Stimulated activated CD4-positive, alpha-beta T cell treated with anti-CD3 and anti-CD28 coated beads, Interleukin-12 subunit alpha, Interleukin-12 subunit beta, amount 100 ng/mL, for 4 hours (primary cell): ENCODE data around the gene PTPRM.

Experiments
- DNase-seq: peaks from one replicate; pipeline ENCODE4 v3.0.0-alpha.2; 2020

PTPRM gene

GRCh38 chr18:7566567-7567473 lies at the start of gene PTPRM:
Gene PTPRM, plus strand, starts transcription at chr18:7567316. Its CDS starts 503 bp downstream, at chr18:7567819.
- DNase-seq: peak; percentile 48

DNA sequence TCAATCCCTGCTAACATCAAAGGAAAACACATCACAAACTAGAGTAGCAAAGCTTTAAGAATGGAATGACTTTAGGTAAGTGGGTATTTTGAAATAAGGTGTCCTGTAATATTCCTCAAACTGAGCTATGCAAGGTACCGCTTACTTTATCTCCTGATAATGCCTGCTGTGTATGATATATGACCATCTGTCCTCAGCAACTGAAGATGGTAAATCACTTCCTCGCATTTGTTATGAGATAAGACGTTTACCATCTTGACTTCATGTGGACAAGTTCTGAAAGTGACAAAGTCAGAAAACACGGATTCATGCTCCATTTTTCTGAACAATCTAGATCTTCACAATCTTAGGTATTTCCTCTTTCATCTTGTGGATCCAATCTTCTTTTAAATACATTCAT lies 49.3 kb upstream of the PTPRM start:
- no peak for DNase-seq

GRCh38 chr18:7520200-7520785 lies 46.8 kb upstream of the PTPRM start:
- no peak for DNase-seq

DNA sequence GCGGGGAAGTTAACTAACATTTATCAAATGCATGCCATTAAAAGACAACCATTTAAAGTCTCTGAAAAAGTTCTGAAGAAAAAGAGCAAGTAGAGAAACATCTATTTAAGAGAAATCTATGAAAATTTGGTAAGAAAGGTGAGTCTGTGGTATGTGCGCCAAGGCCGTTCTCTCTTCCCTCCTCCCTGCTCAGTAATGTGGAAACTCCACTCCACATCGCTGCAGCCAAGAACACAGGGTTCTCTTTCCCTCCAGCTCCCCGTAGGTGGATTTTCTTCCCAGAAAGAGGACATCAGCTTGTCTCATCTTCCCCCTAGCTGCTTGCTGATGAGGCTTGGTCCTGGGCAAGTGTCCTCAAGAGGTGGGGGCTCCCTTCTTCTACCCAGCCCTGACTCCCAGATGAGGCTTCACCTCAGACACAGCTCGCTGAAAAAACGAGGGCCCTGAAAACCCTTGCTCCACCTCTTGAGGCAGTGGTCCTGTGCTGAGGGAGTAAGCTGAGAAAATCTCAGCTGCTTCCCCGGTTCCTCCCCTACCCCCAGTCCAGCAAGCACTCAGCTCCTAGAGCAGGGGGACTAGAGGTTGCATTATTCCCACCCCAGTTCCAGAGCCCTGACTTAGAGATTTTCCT lies 45.8 kb upstream of the PTPRM start:
- no peak for DNase-seq

DNA sequence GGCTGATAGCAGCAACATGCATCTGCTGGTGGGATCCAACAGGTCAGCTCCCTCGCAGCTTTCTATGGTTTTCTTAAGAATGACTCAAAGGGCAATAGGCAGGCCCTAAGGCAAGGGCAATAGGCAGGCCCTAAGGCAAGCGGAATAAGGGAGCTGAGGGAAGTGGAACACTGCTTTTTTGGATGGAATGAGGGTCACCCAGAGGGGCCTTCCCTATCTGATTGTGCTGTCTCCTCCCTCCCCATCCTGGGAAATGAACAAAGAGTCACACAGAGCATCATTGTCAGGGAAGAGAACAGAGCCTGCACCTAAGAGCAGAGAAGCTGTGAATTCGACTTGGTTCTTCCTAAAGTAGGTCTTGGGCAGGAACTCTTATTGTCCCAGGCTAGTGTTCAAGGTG lies 43.3 kb upstream of the PTPRM start:
- DNase-seq: no peak

DNA sequence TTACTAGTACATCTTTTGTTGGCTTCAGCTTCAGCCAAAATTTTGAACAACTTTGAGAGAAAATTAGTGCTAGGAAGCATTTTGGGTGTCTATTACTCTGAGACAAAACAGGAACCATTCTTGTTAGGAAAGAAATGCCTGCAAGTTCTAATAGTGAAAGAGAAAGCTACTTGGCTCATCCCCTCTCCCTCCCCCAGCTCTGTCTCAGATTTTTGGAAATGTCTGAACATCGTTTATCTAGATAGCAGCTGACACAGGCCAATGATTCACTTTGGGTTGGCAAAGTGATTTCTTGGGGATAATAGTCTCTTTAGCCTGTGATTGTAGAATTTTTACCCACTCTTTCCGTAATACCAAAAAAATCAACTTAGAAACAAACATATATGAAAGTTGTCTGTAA lies 42.3 kb upstream of the PTPRM start:
- no peak for DNase-seq

GRCh38 chr18:7532942-7533341 lies 34.2 kb upstream of the PTPRM start:
- DNase-seq: no peak

DNA sequence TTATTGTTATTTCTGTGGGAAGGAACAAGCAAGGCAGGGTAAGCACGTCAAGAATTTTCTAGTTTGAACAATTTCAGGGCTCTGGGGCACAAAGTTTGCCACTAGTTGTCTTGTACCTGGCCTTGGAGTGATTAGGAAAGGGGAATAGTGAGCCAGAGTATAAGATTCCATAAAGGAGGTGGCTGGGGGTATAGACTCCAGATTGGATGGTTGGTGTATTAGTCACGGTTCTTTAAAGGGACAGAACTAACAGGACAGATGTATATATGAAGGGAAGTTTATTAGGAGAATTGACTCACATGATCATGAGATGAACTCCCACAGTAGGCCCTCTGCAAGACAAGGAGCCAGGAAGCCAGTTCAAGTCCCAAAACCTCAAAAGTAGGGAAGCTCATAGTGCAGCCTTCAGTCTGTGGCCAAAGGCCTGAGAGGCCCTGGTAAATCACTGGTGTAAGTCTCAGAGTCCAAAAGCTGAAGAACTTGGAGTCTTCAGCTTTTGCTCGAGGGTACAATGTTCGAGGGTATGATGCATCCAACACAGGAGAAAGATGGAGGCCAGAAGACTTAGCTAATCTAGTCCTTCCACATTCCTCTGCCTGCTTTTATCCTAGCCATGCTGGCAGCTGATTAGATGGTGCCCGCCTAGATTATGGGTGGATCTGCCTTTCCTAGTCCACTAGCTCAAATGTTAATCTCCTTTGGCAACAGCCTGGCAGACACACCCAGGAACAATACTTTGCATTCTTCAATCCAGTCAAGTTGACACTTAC lies 31.5 kb upstream of the PTPRM start:
- DNase-seq: no peak

DNA sequence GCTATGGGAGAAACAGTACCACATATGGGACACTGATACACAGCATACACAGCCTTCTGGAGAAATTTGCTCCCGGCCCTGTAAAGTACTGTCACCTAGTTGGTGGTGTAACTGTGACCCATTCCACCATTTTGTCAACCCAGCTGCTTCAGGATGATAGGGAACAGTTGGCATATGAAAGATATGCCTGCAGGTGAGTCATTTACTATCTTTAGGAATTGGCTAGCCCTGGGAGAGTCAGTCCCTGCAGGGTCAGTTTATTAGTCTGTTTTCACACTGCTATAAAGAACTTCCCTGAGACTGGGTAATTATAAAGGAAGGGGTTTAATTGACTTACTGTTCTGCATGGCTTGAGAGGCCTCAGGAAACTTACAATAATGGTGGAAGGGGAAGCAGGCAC lies 30.0 kb upstream of the PTPRM start:
- no peak for DNase-seq

- no peak for DNase-seq
Observed at GRCh38 chr18:7541835-7542234, 25.3 kb upstream of the PTPRM start.

DNA sequence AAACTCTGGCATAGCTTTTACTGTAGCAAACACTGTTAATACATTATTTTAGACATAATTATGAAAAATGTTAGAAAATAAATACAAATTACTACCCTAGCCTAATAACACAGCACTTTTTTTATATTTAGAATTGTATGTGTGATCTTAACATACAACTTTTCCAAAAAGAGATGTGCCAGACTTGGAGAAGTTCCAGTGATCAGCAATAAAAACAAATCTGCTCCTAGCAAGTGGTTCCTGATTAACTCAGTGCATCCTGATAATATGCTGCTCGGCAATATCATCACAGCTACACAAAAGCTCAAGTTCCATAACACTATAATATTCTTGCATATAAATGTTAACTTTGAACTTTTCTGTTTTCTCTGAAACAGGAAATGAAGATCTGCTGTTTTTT lies 22.4 kb upstream of the PTPRM start:
- DNase-seq: no peak

GRCh38 chr18:7545734-7546133 lies 21.4 kb upstream of the PTPRM start:
- no peak for DNase-seq

- DNase-seq: no peak
Observed at GRCh38 chr18:7548221-7548620, 18.9 kb upstream of the PTPRM start.

- no peak for DNase-seq
Observed at GRCh38 chr18:7548721-7549120, 18.4 kb upstream of the PTPRM start.

- DNase-seq: no peak
Observed at GRCh38 chr18:7557973-7558372, 9.1 kb upstream of the PTPRM start.

GRCh38 chr18:7558769-7559168 lies 8.3 kb upstream of the PTPRM start:
- no peak for DNase-seq

DNA sequence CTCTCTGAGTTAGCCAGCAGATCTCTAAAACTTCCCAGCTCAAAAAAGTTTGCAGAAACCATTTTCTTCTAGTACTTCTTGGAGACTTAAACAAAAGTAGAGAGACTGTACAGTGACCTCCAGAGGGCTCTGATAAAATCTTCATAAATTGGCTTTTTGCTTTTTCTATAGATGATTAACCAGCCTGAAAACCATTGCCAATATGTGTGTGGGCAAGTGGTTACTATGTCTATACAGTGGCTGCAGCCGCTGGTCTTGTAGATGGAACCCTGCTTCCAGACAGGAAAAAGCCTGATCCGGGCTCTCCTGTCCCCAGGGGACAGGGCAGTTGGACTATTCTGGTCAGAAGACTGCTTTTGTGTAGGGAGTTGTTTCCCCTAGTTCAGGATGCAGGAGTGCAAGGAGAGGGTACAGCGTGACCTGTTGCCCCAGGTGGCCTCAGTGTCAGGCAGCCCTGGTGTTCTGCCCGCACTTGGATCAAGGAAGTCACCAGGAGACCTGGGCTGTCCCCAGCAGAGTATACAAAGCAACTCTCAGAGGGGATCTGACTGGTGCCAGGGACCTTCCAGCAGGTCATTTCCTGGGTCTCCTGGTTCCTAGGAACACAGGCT lies 7.3 kb upstream of the PTPRM start:
- no peak for DNase-seq

DNA sequence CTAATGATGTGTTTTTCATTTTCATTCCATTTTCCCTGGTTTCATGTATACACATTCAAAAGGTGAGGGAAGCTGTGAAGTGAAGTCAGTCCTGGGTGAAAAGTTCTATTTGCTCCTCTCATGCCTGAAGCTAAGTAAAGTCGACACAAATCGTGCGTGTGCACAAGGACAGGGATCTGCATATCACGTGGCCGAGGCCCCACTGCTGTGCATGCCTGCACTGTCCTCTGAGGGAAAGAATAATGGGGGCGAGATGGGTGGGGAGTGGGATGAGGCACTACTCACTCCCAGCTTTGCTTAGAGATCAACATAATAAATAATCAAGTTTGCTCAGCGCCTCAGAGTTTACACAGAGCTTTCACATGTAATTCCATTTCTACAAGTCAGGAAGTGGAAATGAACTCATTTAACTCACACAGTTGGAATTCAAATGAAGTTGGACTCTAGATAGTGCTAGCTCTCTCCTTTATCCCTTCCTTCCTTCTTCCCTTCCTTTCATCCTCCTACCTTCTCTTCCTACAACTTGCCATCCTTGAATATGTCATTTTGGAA lies 5.1 kb upstream of the PTPRM start:
- DNase-seq: no peak

DNA sequence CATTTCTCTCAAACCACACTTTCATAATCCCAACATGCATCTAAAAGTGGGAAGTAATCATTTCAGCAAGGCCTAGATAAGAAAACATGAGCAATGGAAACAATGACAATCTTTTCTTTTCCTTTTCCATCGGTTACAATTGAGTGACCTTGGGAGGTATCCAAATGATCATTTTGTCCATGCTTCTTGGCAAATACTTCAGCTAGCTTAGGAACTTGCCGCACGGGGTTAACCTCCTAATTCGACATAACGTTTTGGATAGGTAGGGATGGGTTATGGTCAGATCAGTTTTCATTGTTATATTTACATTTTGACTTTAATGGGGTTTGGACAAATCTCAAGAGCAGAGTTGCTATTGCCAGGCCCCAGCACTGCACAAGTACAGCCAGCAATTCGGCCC lies 4.6 kb upstream of the PTPRM start:
- DNase-seq: no peak

DNA sequence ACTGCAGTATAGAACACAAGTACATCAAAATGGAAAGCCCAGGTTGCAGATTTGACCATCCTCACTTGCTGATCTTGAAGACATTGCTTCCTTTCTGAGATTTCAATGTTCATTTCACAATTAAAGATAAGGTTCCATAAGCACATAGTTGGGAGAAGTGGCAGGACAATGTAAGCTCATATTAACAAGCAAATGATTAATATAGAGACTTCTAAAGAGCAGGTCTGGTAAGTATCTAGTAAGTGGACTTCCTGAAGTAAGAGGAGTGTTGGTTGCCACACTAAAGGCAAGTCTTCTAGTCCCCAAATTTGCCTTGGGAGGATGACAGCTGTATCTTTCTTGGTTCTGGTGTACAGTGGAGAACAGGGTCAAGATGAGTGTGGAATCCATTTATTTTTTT lies 1.4 kb upstream of the PTPRM start:
- no peak for DNase-seq

- DNase-seq: no peak
Observed at GRCh38 chr18:7566244-7566566, 911 bp upstream of the PTPRM start.
